MCF 10A (cell line): ENCODE data around the gene DHDH. TPM values are rescaled to one million over a fixed set of nuclear protein-coding genes. Genes with fewer than 3 reads are reported as not detected.

Experiments used
- BruUV-seq: library from RNA; stranded (reverse); fragments of 400-500 nt; replicated peaks from 2 replicates; lab custom pipeline; 2021; lab: Mats Ljungman, UMichigan
- CTCF ChIA-PET: fragments of 300-600 bp; sonication (Branson Sonifier 250); formaldehyde crosslinking; extraction: SDS; loops from one replicate; lab custom pipeline; 2021; ENCODE audit warnings: antibody characterized with exemption, inconsistent platforms; lab: Yijun Ruan, JAX
- POLR2A ChIA-PET: fragments of 300-600, 350-650 bp; sonication (Branson Sonifier 250); formaldehyde crosslinking; extraction: SDS; loops from one replicate; lab custom pipeline; 2020; ENCODE audit warnings: antibody characterized with exemption, inconsistent platforms; lab: Yijun Ruan, JAX
- DNase-seq: peaks from one replicate; pipeline ENCODE4 v3.0.0-alpha.2; 2018; ENCODE audit not compliant: unreplicated experiment
- H3K27ac Mint-ChIP-seq: one replicate; pipeline ENCODE4 v1.8.0; 2022; ENCODE audit warnings: mild to moderate bottlenecking, low read depth, mixed read lengths; ENCODE audit not compliant: unreplicated experiment
- H3K27me3 Mint-ChIP-seq: one replicate; pipeline ENCODE4 v1.8.0; 2022; ENCODE audit warnings: mixed read lengths; ENCODE audit not compliant: insufficient read depth, unreplicated experiment
- H3K36me3 Mint-ChIP-seq: one replicate; pipeline ENCODE4 v1.8.0; 2022; ENCODE audit warnings: mild to moderate bottlenecking, moderate library complexity, mixed read lengths; ENCODE audit not compliant: insufficient read depth, unreplicated experiment
- H3K4me1 Mint-ChIP-seq: one replicate; pipeline ENCODE4 v1.8.0; 2022; ENCODE audit warnings: mixed read lengths; ENCODE audit not compliant: insufficient read depth, unreplicated experiment
- H3K4me3 Mint-ChIP-seq: one replicate; pipeline ENCODE4 v1.8.0; 2022; ENCODE audit warnings: mild to moderate bottlenecking, moderate library complexity, mixed read lengths; ENCODE audit not compliant: unreplicated experiment
- H3K9me3 Mint-ChIP-seq: one replicate; pipeline ENCODE4 v1.8.0; 2022; ENCODE audit warnings: mixed read lengths; ENCODE audit not compliant: unreplicated experiment
- intact Hi-C: fragments of 100-400 bp; cut with micrococcal nuclease; formaldehyde crosslinking; loops from 2 replicates; pipeline ENCODE4 v1.14.1; 2022
- total RNA-seq: library from RNA; stranded (reverse); gene quantifications from 2 replicates; pipeline ENCODE4 v1.2.3, GENCODE V29; 2022
- TF ChIP-seq, protein P1 (sequence below): fragments of 200-600 bp; IDR thresholded peaks from one replicate; pipeline ENCODE4 v1.8.0; 2022; ENCODE audit warnings: antibody characterized with exemption, mild to moderate bottlenecking; ENCODE audit not compliant: unreplicated experiment

Gene DHDH
- total RNA-seq, 1 experiment from 2014 or later: not detected

DNA sequence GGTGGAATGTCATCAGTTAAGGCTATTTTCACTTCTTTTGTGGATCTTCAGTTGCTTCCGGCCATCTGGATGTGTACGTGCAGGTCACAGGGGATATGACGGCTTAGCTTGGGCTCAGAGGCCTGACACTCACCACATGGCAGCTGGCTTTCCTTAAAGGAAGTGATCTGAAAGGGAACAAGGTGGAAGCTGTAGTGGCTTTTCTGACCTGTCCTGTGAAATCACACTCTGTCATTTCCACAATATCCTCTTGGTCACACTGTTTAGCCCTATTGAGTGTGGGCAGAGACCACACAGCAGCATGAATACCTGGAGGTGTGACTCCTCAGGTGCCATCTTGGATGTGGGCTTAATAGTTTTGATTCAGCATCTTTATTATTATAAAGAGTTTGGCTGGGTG is 16.7 kb downstream of the DHDH start:
- TF ChIP-seq, protein P1, sequence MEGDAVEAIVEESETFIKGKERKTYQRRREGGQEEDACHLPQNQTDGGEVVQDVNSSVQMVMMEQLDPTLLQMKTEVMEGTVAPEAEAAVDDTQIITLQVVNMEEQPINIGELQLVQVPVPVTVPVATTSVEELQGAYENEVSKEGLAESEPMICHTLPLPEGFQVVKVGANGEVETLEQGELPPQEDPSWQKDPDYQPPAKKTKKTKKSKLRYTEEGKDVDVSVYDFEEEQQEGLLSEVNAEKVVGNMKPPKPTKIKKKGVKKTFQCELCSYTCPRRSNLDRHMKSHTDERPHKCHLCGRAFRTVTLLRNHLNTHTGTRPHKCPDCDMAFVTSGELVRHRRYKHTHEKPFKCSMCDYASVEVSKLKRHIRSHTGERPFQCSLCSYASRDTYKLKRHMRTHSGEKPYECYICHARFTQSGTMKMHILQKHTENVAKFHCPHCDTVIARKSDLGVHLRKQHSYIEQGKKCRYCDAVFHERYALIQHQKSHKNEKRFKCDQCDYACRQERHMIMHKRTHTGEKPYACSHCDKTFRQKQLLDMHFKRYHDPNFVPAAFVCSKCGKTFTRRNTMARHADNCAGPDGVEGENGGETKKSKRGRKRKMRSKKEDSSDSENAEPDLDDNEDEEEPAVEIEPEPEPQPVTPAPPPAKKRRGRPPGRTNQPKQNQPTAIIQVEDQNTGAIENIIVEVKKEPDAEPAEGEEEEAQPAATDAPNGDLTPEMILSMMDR: no peak
- CTCF ChIA-PET: no interaction called here
- no peak for DNase-seq
- no peaks in the 10 kb centered on the region for H3K27me3 Mint-ChIP-seq
- H3K36me3 Mint-ChIP-seq: no peaks in the 10 kb centered on the region
- H3K9me3 Mint-ChIP-seq: no peaks in the 10 kb centered on the region
- intact Hi-C loops: loop anchor here (5.0 kb wide), 1 partner anchor 73 kb away; no protein-coding TSS in a partner anchor
- H3K4me3 Mint-ChIP-seq: no peak overlapping the region
- POLR2A ChIA-PET: no interaction called here
- H3K4me1 Mint-ChIP-seq: no peaks in the 10 kb centered on the region
- BruUV-seq: no TSS peak
- H3K27ac Mint-ChIP-seq: no peak overlapping the region

DNA sequence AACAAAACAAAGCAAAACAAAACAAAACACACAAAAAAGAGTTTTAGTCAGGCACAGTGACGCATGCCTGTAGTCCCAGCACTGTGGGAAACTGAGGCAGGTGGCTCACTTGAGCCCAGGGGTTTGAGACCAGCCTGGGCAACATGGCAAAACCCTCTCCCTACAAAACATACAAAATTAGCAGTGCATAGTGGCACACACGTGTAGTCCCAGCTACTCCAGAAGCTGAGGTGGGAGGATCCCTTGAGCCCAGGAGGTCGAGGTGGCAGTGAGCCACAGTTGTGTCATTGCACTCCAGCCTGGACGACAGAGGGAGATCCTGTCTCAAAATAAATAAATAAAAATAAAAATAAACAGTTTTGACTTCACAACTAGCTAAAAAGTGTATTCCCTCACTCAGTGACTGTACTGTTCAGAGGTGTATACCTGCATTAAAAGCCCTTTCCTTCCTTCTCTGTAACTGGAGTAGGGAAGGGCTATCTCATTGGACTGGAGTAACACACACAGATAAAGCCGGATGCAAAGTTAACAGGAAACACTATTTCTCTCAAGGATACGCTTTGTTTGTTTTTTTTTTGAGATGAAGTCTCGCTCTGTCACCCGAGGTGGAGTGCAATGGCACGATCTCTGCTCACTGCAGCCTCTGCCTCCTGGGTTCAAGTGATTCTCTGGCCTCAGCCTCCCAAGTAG is 17.5 kb downstream of the DHDH start:
- no TSS peak for BruUV-seq
- peaks cover 4% of the 10 kb centered on the region for H3K4me1 Mint-ChIP-seq
- no peak for DNase-seq
- POLR2A ChIA-PET: interaction anchor here (1.3 to 4.3 kb wide), 2 partner anchors 43 to 77 kb away, joined by 3 to 39 read pairs; partner anchors contain the start of genes PPP1R15A and RUVBL2
- no peaks in the 10 kb centered on the region for H3K9me3 Mint-ChIP-seq
- H3K4me3 Mint-ChIP-seq: no peak overlapping the region
- CTCF ChIA-PET: interaction anchor here (0.5 kb wide), 1 partner anchor 9 kb away, joined by 4 read pairs; no protein-coding TSS in a partner anchor
- no peak overlapping the region for H3K27ac Mint-ChIP-seq
- no peaks in the 10 kb centered on the region for H3K27me3 Mint-ChIP-seq
- intact Hi-C loops: loop anchor here (5.0 kb wide), 1 partner anchor 74 kb away; no protein-coding TSS in a partner anchor
- H3K36me3 Mint-ChIP-seq: peaks cover 6% of the 10 kb centered on the region
- TF ChIP-seq, protein P1: no peak

DNA sequence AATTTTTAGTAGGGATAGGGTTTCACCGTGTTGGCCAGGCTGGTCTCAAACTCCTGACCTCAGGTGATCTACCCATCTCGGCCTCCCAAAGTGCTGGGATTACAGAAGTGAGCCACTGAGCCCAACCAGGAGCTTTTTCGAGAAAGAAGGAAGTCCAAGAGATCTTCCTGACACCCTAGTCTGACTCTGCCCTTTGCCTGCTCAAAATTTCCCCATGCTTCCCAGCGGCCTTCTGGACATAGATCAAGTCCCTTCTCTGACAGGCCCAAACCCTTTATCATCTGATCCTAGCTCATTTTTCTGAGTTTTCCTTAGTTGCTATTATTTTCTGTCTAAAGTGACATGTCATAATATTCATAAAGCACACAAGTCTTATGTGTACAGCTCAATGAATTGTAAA is 19.6 kb downstream of the DHDH start:
- Mint-ChIP-seq H3K36me3 (peaks cover 28% of the 10 kb centered on the region), H3K4me1 (peaks cover 6% of the 10 kb centered on the region), H3K9me3 (no peaks in the 10 kb centered on the region), H3K4me3 (no peak overlapping the region), H3K27me3 (no peaks in the 10 kb centered on the region), H3K27ac (no peak overlapping the region)
- ChIA-PET POLR2A (interaction anchor here (0.8 to 4.3 kb wide), 3 partner anchors 13 to 79 kb away, joined by 3 to 39 read pairs (median 38); partner anchors contain the start of genes FTL, NUCB1 and PPP1R15A), CTCF (interaction anchor here (0.5 to 1.5 kb wide), 5 partner anchors 9 to 357 kb away, joined by 3 read pairs; no protein-coding TSS in a partner anchor)
- no TSS peak for BruUV-seq
- intact Hi-C loops: loop anchor here (5.0 kb wide), 1 partner anchor 76 kb away; no protein-coding TSS in a partner anchor
- TF ChIP-seq, protein P1: no peak
- DNase-seq: no peak

DNA sequence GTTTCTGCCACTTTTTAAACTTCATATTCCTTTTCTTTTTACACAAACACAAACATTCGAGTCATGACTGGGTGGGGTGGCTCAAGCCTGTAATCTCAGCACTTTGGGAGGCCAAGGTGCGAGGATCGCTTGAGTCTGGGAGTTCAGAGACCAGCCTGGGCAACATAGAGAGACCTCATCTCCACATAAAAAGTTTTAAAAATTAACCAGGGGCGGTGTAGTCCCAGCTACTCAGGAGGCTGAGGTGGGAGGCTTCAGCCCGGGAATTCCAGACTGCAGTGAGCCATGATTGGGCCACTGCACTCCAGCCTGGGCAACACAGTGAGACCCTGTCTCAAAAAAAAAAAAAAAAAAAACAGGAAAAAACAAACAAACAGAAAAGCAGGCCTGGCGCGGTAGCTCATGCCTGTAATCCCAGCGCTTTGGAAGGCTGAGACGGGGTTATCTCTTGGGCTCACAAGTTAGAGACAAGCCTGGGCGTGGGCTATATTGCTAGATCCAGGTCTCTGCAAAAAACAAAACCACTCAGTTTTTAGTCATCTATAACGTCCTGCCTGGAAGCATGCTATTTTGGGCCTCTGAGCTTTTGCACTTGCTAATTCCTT is 20.6 kb downstream of the DHDH start:
- H3K4me1 Mint-ChIP-seq: peaks cover 6% of the 10 kb centered on the region
- TF ChIP-seq, protein P1: no peak
- no peaks in the 10 kb centered on the region for H3K9me3 Mint-ChIP-seq
- ChIA-PET CTCF (interaction anchor here (0.5 to 1.5 kb wide), 5 partner anchors 8 to 169 kb away, joined by 3 to 6 read pairs (median 3); no protein-coding TSS in a partner anchor), POLR2A (interaction anchor here (0.6 to 4.3 kb wide), 8 partner anchors 12 to 308 kb away, joined by 3 to 39 read pairs (median 3); partner anchors contain the start of genes CA11, FTL and PPP1R15A)
- H3K27me3 Mint-ChIP-seq: no peaks in the 10 kb centered on the region
- peak overlapping the region; percentile 83 for H3K27ac Mint-ChIP-seq
- H3K36me3 Mint-ChIP-seq: peaks cover 37% of the 10 kb centered on the region
- intact Hi-C loops: loop anchor here (2.0 to 5.0 kb wide), 2 partner anchors 53 to 77 kb away; partner anchors contain the start of gene NUCB1
- BruUV-seq: TSS peak; percentile 45
- H3K4me3 Mint-ChIP-seq: peak overlapping the region; percentile 81
- DNase-seq: no peak
